HepG2 (cell line): ENCODE results near the gene ZNF546. TPM values are rescaled to one million over a fixed set of nuclear protein-coding genes. Genes with fewer than 3 reads are reported as not detected.
A peak's percentile ranks its signal among the peaks of the same experiment; 100 is the strongest.

Experiments used
- AHDC1 ChIP-seq: sonication (generic); formaldehyde crosslinking; IDR thresholded peaks from 2 replicates; pipeline ENCODE4 v1.5.1; 2020; ENCODE audit warnings: mild to moderate bottlenecking, missing genetic modification reagents, borderline replicate concordance
- EEA1 ChIP-seq: sonication (generic); formaldehyde crosslinking; IDR thresholded peaks from 2 replicates; pipeline ENCODE4 v1.5.1; 2020; ENCODE audit warnings: mild to moderate bottlenecking, missing genetic modification reagents, borderline replicate concordance
- HES4 ChIP-seq: sonication (generic); formaldehyde crosslinking; IDR thresholded peaks from 2 replicates; pipeline ENCODE4 v1.9.0; 2021; ENCODE audit warnings: mild to moderate bottlenecking, missing genetic modification reagents, borderline replicate concordance
- HOXA9 ChIP-seq: sonication (generic); formaldehyde crosslinking; IDR thresholded peaks from 2 replicates; pipeline ENCODE4 v1.8.1; 2022; ENCODE audit warnings: missing genetic modification reagents, mild to moderate bottlenecking, moderate library complexity, borderline replicate concordance
- IKZF4 ChIP-seq: sonication (generic); formaldehyde crosslinking; IDR thresholded peaks from 2 replicates; pipeline ENCODE4 v1.5.1; 2020; ENCODE audit warnings: borderline replicate concordance, mild to moderate bottlenecking, low read depth, missing genetic modification reagents; ENCODE audit errors: not compliant biosample characterization
- LCORL ChIP-seq, 2 experiments: fragments of 450-650 bp in 1 of 2; sonication (generic) in 1 of 2; formaldehyde crosslinking in 1 of 2; IDR thresholded peaks; 2 replicates each; pipeline versions ENCODE4 v1.5.0 to v1.6.1; 2017 to 2020; ENCODE audit warnings: antibody characterized with exemption in 1 of 2, missing genetic modification reagents in 1 of 2
- MBNL3 ChIP-seq: fragments of 250-450 bp; sonication (Bioruptor Pico); conservative IDR thresholded peaks from 2 replicates; pipeline ENCODE4 v1.8.0; 2022; ENCODE audit warnings: mild to moderate bottlenecking, inconsistent platforms
- MYNN ChIP-seq: sonication (generic); formaldehyde crosslinking; IDR thresholded peaks from 2 replicates; pipeline ENCODE4 v1.4.0; 2020; ENCODE audit warnings: mild to moderate bottlenecking, low read depth, missing genetic modification reagents
- NR0B2 ChIP-seq: sonication (generic); formaldehyde crosslinking; IDR thresholded peaks from 2 replicates; pipeline ENCODE4 v1.4.0; 2020; ENCODE audit warnings: mild to moderate bottlenecking, missing genetic modification reagents
- PAX8 ChIP-seq: sonication (generic); formaldehyde crosslinking; IDR thresholded peaks from 2 replicates; pipeline ENCODE4 v1.8.0; 2022; ENCODE audit warnings: mild to moderate bottlenecking, missing genetic modification reagents, borderline replicate concordance
- RBM22 ChIP-seq: fragments of 200-400 bp; formaldehyde crosslinking; optimal IDR thresholded peaks from 2 replicates; pipeline ENCODE3; 2017; ENCODE audit warnings: mild to moderate bottlenecking, low read length, moderate library complexity
- SNAPC5 ChIP-seq: sonication (generic); formaldehyde crosslinking; IDR thresholded peaks from 2 replicates; pipeline ENCODE4 v1.8.1; 2023; ENCODE audit warnings: mild to moderate bottlenecking, missing genetic modification reagents, borderline replicate concordance
- SSRP1 ChIP-seq: IDR thresholded peaks from 2 replicates; pipeline ENCODE4 v1.6.1; 2016; ENCODE audit warnings: control low read depth
- THYN1 ChIP-seq: sonication (generic); formaldehyde crosslinking; IDR thresholded peaks from 2 replicates; pipeline ENCODE4 v1.8.1; 2023; ENCODE audit warnings: low read depth, mild to moderate bottlenecking, moderate library complexity, missing genetic modification reagents, borderline replicate concordance
- YEATS2 ChIP-seq: sonication (generic); formaldehyde crosslinking; IDR thresholded peaks from 2 replicates; pipeline ENCODE4 v1.4.0; 2020; ENCODE audit warnings: missing genetic modification reagents, borderline replicate concordance
- ZC3H4 ChIP-seq: sonication (generic); formaldehyde crosslinking; IDR thresholded peaks from 2 replicates; pipeline ENCODE4 v1.4.0; 2020; ENCODE audit warnings: missing genetic modification reagents, borderline replicate concordance
- ZNF329 ChIP-seq: sonication (generic); formaldehyde crosslinking; IDR thresholded peaks from 2 replicates; pipeline ENCODE4 v1.9.0; 2021; ENCODE audit warnings: low read depth, mild to moderate bottlenecking, missing genetic modification reagents
- ZNF362 ChIP-seq: sonication (generic); formaldehyde crosslinking; IDR thresholded peaks from 2 replicates; pipeline ENCODE4 v1.4.0; 2020; ENCODE audit warnings: missing genetic modification reagents, mild to moderate bottlenecking, borderline replicate concordance
- ZNF549 ChIP-seq: sonication (generic); formaldehyde crosslinking; IDR thresholded peaks from 2 replicates; pipeline ENCODE4 v1.5.0; 2020; ENCODE audit warnings: missing genetic modification reagents
- ZNF672 ChIP-seq: sonication (generic); formaldehyde crosslinking; IDR thresholded peaks from 2 replicates; pipeline ENCODE4 v1.8.1; 2022; ENCODE audit warnings: missing genetic modification reagents
- ZNF713 ChIP-seq: sonication (generic); formaldehyde crosslinking; IDR thresholded peaks from 2 replicates; pipeline ENCODE4 v1.4.0; 2020; ENCODE audit warnings: mild to moderate bottlenecking, missing genetic modification reagents
- ZNF720 ChIP-seq: sonication (generic); formaldehyde crosslinking; IDR thresholded peaks from 2 replicates; pipeline ENCODE4 v1.4.0; 2020; ENCODE audit warnings: missing genetic modification reagents
- polyA plus RNA-seq, 8 experiments: library from polyadenylated mRNA; depleted of rRNA in 3 of 8; stranded (reverse) in 7 of 8; unstranded in 1 of 8; fragments of >200 nt; fragmentation: Illumina TruSeq in 4 of 8; extraction: Trizol in 4 of 8; gene quantifications; 2 replicates each; pipeline versions ENCODE4 v1.2.1 to v1.2.3, GENCODE V29; 2011 to 2016; ENCODE audit warnings: low read depth in 4 of 8, missing spikeins in 1 of 8, mixed read lengths in 1 of 8; ENCODE audit not compliant: insufficient read depth in 1 of 8
- total RNA-seq, 5 experiments: library from RNA; depleted of rRNA; stranded (reverse); fragments of >200 nt; fragmentation: Illumina TruSeq; extraction: Trizol; gene quantifications; 2 replicates each; pipeline ENCODE4 v1.2.3, GENCODE V29; 2016; ENCODE audit warnings: low read depth in 1 of 5

ZNF546 gene
- total and polyA plus RNA-seq, 2 of the 13 experiments (the other 11 are each of a cell fraction or from before 2014, with no cell fraction given): 2.2 to 4.1 TPM

GRCh38 chr19:40055832-40056504, 59.1 kb downstream of the ZNF546 start, which contains the start of gene ZNF780B (continued):
- TF ChIP-seq NR0B2 (CRISPR knock-in tag) (0 out of 2 replicates have a peak, but pooled peaks have one; percentile 45), SNAPC5 (0 out of 2 replicates have a peak, but pooled peaks have one; percentile 41), HOXA9 (no peak; the same call in 1 of the 2 replicates), PAX8 (CRISPR knock-in tag) (no peak), YEATS2 (CRISPR knock-in tag) (peak; percentile 80; the same call in 1 of the 2 replicates), ZC3H4 (no peak), ZNF672 (CRISPR knock-in tag) (no peak), EEA1 (peak; percentile 74; the same call in 1 of the 2 replicates), MYNN (no peak), ZNF329 (0 out of 2 replicates have a peak, but pooled peaks have one; percentile 57), SSRP1 (no peak), MBNL3 (CRISPR knock-in tag) (no peak), RBM22 (peak; percentile 50), IKZF4 (CRISPR knock-in tag) (peak; percentile 73), ZNF720 (CRISPR knock-in tag) (no peak), THYN1 (CRISPR knock-in tag) (no peak), ZNF362 (CRISPR knock-in tag) (peak; percentile 13; the same call in 1 of the 2 replicates), HES4 (CRISPR knock-in tag) (peak; percentile 88; the same call in 1 of the 2 replicates), AHDC1 (CRISPR knock-in tag) (no peak), ZNF549 (no peak), LCORL (IDR thresholded peaks at IDR 0.05) (no peak), LCORL (CRISPR knock-in tag; IDR thresholded peaks at IDR 0.05) (peak; percentile 42; the same call in 1 of the 2 replicates), ZNF713 (CRISPR knock-in tag) (0 out of 2 replicates have a peak, but pooled peaks have one; percentile 47)
